Measurements from ENCODE around the gene ADD3. TPM values are rescaled to one million over a fixed set of nuclear protein-coding genes. Genes with fewer than 3 reads are reported as not detected.

Gene ADD3
- total RNA-seq, 2 donors from 2014 or later: 127 to 131 TPM

- intact Hi-C loops (cut with DNase I): no loop called here
Observed at GRCh38 chr10:110141871-110142635, 134.3 kb downstream of the ADD3 start.

GRCh38 chr10:110142965-110143364 lies 135.2 kb downstream of the ADD3 start:
- Histone ChIP-seq H3K36me3 (no peaks in the 10 kb centered on the region), H3K9me3 (no peaks in the 10 kb centered on the region), H3K4me1 (no peaks in the 10 kb centered on the region), H3K9ac (ENCODE audit: low read depth in 2 of 2, low read length in 2 of 2) (no peak overlapping the region), H3K27me3 (no peaks in the 10 kb centered on the region), H3K4me3 (no peak overlapping the region), H3K27ac (no peak overlapping the region)
- intact Hi-C loops (cut with DNase I): no loop called here
- no peak for DNase-seq
- TF ChIP-seq CTCF (IDR thresholded peaks at IDR 0.05): no peak

More at GRCh38 chr10:110141871-110142635, 134.3 kb downstream of the ADD3 start:
- no peak for DNase-seq
- H3K27ac ChIP-seq: peak overlapping the region; percentile 60
- H3K36me3 ChIP-seq: no peaks in the 10 kb centered on the region
- H3K4me3 ChIP-seq: no peak overlapping the region
- no peaks in the 10 kb centered on the region for H3K9me3 ChIP-seq
- no peaks in the 10 kb centered on the region for H3K4me1 ChIP-seq
- H3K9ac ChIP-seq (ENCODE audit: low read depth in 2 of 2, low read length in 2 of 2): no peak overlapping the region
- no peaks in the 10 kb centered on the region for H3K27me3 ChIP-seq
- no peak for TF ChIP-seq CTCF (IDR thresholded peaks at IDR 0.05)

GRCh38 chr10:110144507-110144906 lies 136.7 kb downstream of the ADD3 start:
- no peaks in the 10 kb centered on the region for H3K4me1 ChIP-seq
- no peaks in the 10 kb centered on the region for H3K36me3 ChIP-seq
- intact Hi-C loops (cut with DNase I): no loop called here
- no peak overlapping the region for H3K27ac ChIP-seq
- H3K9ac ChIP-seq (ENCODE audit: low read depth in 2 of 2, low read length in 2 of 2): no peak overlapping the region
- TF ChIP-seq CTCF (IDR thresholded peaks at IDR 0.05): no peak
- H3K27me3 ChIP-seq: no peaks in the 10 kb centered on the region
- DNase-seq: no peak
- no peaks in the 10 kb centered on the region for H3K9me3 ChIP-seq
- no peak overlapping the region for H3K4me3 ChIP-seq

- H3K27me3 ChIP-seq: no peaks in the 10 kb centered on the region
- H3K36me3 ChIP-seq: no peaks in the 10 kb centered on the region
- no peak for TF ChIP-seq CTCF (IDR thresholded peaks at IDR 0.05)
- H3K4me3 ChIP-seq: no peak overlapping the region
- H3K9me3 ChIP-seq: no peaks in the 10 kb centered on the region
- peaks cover 4% of the 10 kb centered on the region for H3K4me1 ChIP-seq
- intact Hi-C loops (cut with DNase I): no loop called here
- H3K9ac ChIP-seq (ENCODE audit: low read depth in 2 of 2, low read length in 2 of 2): no peak overlapping the region
- H3K27ac ChIP-seq: no peak overlapping the region
- DNase-seq: no peak
Observed at GRCh38 chr10:110147961-110148360, 140.2 kb downstream of the ADD3 start.

- Histone ChIP-seq H3K27ac (no peak overlapping the region), H3K4me1 (peaks cover 4% of the 10 kb centered on the region), H3K27me3 (no peaks in the 10 kb centered on the region), H3K9ac (ENCODE audit: low read depth in 2 of 2, low read length in 2 of 2) (no peak overlapping the region), H3K9me3 (no peaks in the 10 kb centered on the region), H3K36me3 (no peaks in the 10 kb centered on the region), H3K4me3 (no peak overlapping the region)
- intact Hi-C loops (cut with DNase I): no loop called here
- DNase-seq: no peak
- TF ChIP-seq CTCF (IDR thresholded peaks at IDR 0.05): no peak
Observed at GRCh38 chr10:110149259-110149658, 141.5 kb downstream of the ADD3 start.

Measured in colonic mucosa (tissue), 4 donors.